ENCODE data around the gene LETMD1.

GRCh38 chr12:51023625-51024382 is 24.3 kb upstream of the LETMD1 start:
- TF ChIP-seq CTCF (IDR thresholded peaks at IDR 0.05; ENCODE audit: extremely low read depth in 1 of 2, insufficient read depth in 1 of 2, low read depth in 1 of 2, low read length in 2 of 2) (no peak), POLR2A (IDR thresholded peaks at IDR 0.05; ENCODE audit: low read depth, low read length) (no peak), EZH2 (IDR thresholded peaks at IDR 0.05; ENCODE audit: borderline replicate concordance, low read depth, low read length, severe bottlenecking) (no peak), POLR2AphosphoS5 (IDR thresholded peaks at IDR 0.05; ENCODE audit: insufficient read depth, low read depth, low read length) (no peak), FOS (IDR thresholded peaks at IDR 0.05; ENCODE audit: borderline replicate concordance, insufficient read depth, low read length) (no peak), MAX (IDR thresholded peaks at IDR 0.05; ENCODE audit: insufficient read depth, insufficient read length) (no peak), GATA2 (IDR thresholded peaks at IDR 0.05; ENCODE audit: insufficient read depth, insufficient read length, low read depth, low read length) (no peak), MYC (IDR thresholded peaks at IDR 0.05; ENCODE audit: low read depth, low read length) (no peak)

Measured in endothelial cell of umbilical vein (primary cell).